Measurements from ENCODE around the gene KAZN.

KAZN gene

DNA sequence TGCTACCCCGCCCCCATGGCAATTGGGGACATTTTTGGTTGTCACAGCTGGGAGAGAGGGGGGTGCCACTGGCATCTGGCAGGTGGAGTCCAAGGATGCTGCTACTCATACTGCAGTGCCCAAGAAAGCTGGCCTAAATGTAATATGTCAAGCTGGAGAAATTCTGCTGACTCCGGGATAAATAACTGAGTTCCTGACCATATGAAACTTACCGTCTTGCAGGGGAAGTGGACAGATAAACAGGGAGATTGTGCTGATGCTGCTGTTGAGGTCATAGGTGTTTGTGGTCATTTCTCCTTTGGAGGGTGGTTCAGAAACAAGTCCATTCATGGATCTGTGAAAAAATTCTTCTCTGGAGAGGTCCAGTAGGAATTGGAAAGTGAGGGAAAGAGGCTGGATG, 54.4 kb downstream of the KAZN start:
- FAIRE-seq = no peak
- no peak for DNase-seq (ENCODE audit: insufficient read length, low spot score)
- no peak for TF ChIP-seq POLR2A (IDR thresholded peaks at IDR 0.05; ENCODE audit: low read depth, low read length)

GRCh38 chr1:14653461-14653960, 55.0 kb downstream of the KAZN start:
- DNase-seq (ENCODE audit: insufficient read length, low spot score) (peak; percentile 32), FAIRE-seq (no peak)
- TF ChIP-seq POLR2A (IDR thresholded peaks at IDR 0.05; ENCODE audit: low read depth, low read length) = no peak

GRCh38 chr1:14654554-14654953, 56.1 kb downstream of the KAZN start:
- FAIRE-seq = no peak

GRCh38 chr1:14655385-14655784, 56.9 kb downstream of the KAZN start:
- DNase-seq (ENCODE audit: insufficient read length, low spot score) (no peak), FAIRE-seq (no peak)
- TF ChIP-seq POLR2A (IDR thresholded peaks at IDR 0.05; ENCODE audit: low read depth, low read length) = no peak

More at GRCh38 chr1:14654554-14654953, 56.1 kb downstream of the KAZN start:
- no peak for DNase-seq (ENCODE audit: insufficient read length, low spot score)
- TF ChIP-seq POLR2A (IDR thresholded peaks at IDR 0.05; ENCODE audit: low read depth, low read length) = no peak

DNA sequence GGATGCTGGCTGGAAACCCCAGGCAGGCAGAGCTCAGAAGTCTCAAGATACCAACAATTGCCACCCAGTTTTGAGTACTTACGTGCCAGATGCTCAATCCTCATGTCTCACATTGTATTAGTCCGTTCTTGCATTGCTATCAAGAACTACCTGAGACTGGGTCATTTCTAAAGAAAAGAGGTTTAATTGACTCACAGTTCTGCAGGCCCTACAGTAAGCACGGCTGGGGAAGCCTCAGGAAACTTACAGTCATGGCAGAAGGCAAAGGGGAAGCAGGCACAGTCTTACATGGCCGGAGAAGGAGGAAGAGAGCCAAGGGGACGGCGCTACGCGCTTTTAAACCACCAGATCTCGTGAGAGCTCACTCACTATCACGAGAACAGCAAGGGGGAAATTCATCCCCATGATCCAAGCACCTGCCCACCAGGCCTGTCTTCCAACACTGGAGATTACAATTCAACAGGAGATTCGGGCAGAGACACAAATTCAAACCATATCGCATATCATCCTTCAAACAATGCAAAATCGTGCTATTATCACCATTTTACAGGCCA, 58.0 kb downstream of the KAZN start:
- TF ChIP-seq POLR2A (IDR thresholded peaks at IDR 0.05; ENCODE audit: low read depth, low read length) = no peak
- no peak for FAIRE-seq
- no peak for DNase-seq (ENCODE audit: insufficient read length, low spot score)

DNA sequence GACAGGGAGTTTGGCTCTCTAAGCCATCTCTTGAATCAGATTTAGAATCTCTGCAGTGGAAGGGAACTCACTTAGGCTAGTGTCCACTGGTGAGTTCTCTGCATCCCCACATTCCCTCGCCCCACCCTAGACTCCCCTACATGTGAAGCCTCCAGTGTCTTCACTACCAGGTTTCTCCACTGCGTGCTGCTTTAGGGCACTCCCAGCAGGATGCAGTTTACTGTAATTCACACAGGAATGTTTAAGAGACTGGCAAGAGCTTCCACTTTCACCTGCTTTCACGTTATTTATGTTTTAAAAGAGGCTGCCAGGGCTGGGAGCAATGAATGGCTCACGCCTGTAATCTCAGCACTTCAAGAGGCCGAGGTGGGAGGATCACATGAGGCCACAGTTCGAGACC, 60.2 kb downstream of the KAZN start:
- no peak for TF ChIP-seq POLR2A (IDR thresholded peaks at IDR 0.05; ENCODE audit: low read depth, low read length)
- no peak for DNase-seq (ENCODE audit: insufficient read length, low spot score)

DNA sequence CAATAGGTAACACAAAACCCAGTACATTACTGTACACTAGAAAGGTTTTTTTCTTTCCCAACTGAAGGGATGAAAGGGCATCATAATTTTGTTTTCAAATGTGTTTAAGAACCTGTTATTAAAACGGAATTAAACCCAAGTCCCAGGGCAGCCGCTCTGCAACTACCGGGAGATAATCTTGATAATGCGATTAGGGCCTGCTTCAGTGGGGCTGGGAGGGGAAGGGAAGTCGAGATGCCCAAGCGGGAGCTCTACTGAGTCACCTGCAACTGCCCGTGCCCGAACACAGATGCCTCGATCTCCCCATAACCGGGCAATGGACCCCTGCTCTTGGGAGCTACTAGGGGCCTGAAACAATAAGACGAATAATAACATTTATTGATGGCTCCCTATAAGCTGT, 61.4 kb downstream of the KAZN start:
- no peak for TF ChIP-seq POLR2A (IDR thresholded peaks at IDR 0.05; ENCODE audit: low read depth, low read length)
- FAIRE-seq (no peak), DNase-seq (ENCODE audit: insufficient read length, low spot score) (no peak)

More for the DNA sequence above, 60.2 kb downstream of the KAZN start:
- FAIRE-seq = no peak

- no peak for DNase-seq (ENCODE audit: insufficient read length, low spot score)
- no peak for TF ChIP-seq POLR2A (IDR thresholded peaks at IDR 0.05; ENCODE audit: low read depth, low read length)
- no peak for FAIRE-seq
Observed at GRCh38 chr1:14660801-14661200, 62.3 kb downstream of the KAZN start.

GRCh38 chr1:14661222-14661621, 62.7 kb downstream of the KAZN start:
- TF ChIP-seq POLR2A (IDR thresholded peaks at IDR 0.05; ENCODE audit: low read depth, low read length) = no peak
- DNase-seq (ENCODE audit: insufficient read length, low spot score) (no peak), FAIRE-seq (no peak)

DNA sequence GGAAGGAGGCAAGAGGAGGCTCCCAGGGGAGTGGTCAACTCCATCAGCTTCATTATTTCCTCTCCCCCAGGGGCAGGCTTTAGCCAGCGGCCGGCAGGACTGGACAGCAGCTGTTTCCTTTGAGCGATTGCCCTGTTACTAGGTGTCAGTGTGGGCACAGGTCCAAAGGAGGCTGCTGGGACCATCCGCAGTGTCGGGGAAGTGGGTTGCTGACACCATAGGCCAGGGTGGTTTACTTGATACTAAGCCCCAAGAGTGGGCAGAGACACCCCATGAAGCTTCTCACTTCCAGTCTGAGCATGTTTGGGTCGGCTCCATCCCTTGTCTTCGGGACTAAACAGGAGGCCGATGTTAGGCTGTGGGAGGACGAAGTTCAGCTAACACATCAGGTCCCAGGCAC, 63.6 kb downstream of the KAZN start:
- no peak for TF ChIP-seq POLR2A (IDR thresholded peaks at IDR 0.05; ENCODE audit: low read depth, low read length)
- DNase-seq (ENCODE audit: insufficient read length, low spot score) = no peak
- FAIRE-seq = no peak

DNA sequence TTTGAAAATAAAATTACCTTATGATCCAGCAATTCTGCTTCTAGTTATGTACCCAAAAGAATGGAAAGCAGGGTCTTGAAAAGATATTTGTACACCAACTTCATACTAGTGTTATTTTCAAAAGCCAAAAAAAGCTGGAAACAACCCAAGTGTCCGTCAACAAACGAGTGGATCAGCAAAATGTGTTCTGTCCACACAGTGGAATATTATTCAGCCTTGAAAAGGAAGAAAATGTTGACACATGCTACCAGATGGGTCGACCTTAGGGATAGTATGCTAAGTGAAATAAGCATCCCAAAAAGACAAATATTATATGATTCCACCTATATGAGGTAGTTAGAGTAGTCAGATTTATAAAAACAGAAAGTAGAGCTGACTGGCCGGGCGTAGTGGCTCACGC, 65.3 kb downstream of the KAZN start:
- no peak for DNase-seq (ENCODE audit: insufficient read length, low spot score)
- FAIRE-seq = no peak
- no peak for TF ChIP-seq POLR2A (IDR thresholded peaks at IDR 0.05; ENCODE audit: low read depth, low read length)

DNA sequence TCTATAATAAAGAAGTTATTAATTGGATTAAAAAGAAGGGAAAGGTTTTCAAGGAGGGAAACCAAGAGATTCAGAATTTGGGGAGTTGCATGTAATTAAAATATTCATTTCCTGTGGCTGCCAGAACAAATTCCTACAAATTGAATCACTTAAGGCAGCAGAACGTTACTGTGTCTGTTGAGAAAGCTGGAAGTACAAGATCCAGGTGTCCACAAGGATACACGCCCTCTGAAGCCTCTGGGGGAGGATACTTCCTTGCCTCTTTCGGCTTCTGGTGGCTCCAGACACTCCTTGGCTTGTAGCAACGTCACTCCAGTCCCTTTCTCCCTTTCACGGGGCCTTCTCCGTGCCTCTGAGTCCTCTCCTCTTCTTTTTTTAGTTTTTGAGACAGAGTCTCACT, 67.9 kb downstream of the KAZN start:
- no peak for DNase-seq (ENCODE audit: insufficient read length, low spot score)
- no peak for TF ChIP-seq POLR2A (IDR thresholded peaks at IDR 0.05; ENCODE audit: low read depth, low read length)
- FAIRE-seq = peak; percentile 6

- FAIRE-seq (no peak), DNase-seq (ENCODE audit: insufficient read length, low spot score) (no peak)
- TF ChIP-seq POLR2A (IDR thresholded peaks at IDR 0.05; ENCODE audit: low read depth, low read length) = no peak
Observed at GRCh38 chr1:14666962-14667650, 68.6 kb downstream of the KAZN start.

DNA sequence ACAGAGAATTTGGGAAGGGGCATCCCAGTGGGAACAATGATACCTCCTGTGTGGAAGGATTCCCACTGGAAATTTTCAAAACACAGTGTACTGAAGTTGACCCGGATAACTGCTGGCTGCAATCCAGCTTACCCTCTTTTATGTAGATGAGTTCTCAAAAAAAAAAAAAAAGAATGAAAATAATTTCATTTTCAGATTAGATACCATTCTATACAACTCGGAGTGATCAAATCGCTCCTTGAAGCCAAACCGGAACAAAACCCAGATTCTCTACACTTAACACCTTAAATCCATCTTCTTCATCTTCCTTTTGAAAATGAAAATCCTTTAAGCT, 69.1 kb downstream of the KAZN start:
- FAIRE-seq (no peak), DNase-seq (ENCODE audit: insufficient read length, low spot score) (no peak)
- no peak for TF ChIP-seq POLR2A (IDR thresholded peaks at IDR 0.05; ENCODE audit: low read depth, low read length)

DNA sequence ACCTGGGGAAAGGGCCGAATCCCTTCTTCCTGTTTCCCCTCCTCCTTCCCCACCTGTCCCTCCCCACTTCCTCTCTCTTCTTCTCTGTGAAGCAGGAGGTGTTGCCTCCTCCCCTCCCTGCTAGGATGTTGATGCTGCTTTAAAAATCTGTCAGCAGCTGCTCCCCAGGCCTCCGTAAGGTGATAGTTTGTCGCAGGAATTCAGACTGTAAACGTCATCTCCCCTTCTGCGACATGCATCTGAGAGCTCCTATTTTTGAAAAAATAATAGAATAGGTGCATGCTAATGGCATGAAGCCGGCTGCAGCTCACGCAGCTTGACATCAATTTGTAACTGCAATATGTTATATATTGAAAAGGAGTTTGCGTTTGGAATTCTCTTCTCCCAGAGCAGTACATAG, 70.1 kb downstream of the KAZN start:
- no peak for DNase-seq (ENCODE audit: insufficient read length, low spot score)
- no peak for TF ChIP-seq POLR2A (IDR thresholded peaks at IDR 0.05; ENCODE audit: low read depth, low read length)
- no peak for FAIRE-seq

Measured in H54 (cell line).